Activated naive CD4-positive, alpha-beta T cell treated with anti-CD3 and anti-CD28 coated beads, Interleukin-2, amount 50 U/mL, for 16 hours (primary cell): ENCODE measurements around the gene PPP1R37.

Source experiments
- DNase-seq: peaks from one replicate; pipeline ENCODE4 v3.0.0-alpha.2; 2020

Gene PPP1R37, protein sequence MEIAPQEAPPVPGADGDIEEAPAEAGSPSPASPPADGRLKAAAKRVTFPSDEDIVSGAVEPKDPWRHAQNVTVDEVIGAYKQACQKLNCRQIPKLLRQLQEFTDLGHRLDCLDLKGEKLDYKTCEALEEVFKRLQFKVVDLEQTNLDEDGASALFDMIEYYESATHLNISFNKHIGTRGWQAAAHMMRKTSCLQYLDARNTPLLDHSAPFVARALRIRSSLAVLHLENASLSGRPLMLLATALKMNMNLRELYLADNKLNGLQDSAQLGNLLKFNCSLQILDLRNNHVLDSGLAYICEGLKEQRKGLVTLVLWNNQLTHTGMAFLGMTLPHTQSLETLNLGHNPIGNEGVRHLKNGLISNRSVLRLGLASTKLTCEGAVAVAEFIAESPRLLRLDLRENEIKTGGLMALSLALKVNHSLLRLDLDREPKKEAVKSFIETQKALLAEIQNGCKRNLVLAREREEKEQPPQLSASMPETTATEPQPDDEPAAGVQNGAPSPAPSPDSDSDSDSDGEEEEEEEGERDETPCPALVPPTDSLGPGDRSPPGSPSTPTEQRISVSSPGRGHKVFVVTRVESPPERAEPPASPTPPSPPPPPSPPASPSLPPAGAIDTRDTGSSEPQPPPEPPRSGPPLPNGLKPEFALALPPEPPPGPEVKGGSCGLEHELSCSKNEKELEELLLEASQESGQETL

DNA sequence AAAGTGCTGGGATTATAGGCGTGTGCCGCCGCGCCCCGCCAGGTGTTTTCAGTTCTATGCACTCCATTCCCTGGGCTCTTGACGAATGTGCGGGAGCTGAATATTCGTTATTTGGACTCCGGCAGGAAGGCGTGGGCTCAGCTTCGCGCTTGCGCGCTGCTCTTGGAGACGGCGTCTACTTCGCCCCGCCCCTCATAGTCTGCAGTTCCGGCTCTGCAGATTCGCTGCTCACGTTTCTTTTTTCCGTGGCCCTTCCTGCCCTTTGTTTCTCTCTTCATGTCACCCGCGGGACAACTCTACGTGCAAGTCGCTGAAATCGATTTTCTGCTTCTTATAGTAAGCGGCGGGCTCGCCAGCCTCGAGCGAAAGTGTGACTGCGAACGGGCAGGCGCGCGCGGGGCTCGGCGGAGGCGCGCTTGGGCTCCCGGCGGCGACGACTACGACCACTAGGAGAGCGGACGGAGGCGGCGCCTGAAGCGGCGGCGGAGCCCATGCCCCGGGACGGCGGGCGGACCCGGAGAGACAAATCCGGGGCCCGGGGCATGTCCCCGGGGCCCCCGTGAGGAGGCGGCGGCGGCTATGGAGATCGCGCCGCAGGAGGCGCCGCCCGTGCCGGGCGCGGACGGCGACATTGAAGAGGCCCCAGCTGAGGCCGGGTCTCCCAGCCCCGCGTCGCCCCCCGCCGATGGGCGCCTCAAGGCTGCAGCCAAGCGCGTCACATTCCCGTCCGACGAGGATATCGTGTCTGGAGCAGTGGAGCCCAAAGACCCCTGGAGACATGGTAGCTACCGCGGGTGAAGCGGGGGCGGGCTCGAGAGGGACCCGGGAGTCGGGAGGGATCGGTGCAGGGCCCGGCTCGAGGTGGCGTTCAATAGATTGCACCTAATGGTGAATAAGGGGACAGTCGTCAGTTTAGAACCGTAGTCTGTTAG is at the start of gene PPP1R37:
Gene PPP1R37, plus strand, starts transcription at position 433 of the 932 bp plus-strand sequence. Its CDS starts 147 bp downstream, at position 580.
- peak; percentile 92 for DNase-seq

DNA sequence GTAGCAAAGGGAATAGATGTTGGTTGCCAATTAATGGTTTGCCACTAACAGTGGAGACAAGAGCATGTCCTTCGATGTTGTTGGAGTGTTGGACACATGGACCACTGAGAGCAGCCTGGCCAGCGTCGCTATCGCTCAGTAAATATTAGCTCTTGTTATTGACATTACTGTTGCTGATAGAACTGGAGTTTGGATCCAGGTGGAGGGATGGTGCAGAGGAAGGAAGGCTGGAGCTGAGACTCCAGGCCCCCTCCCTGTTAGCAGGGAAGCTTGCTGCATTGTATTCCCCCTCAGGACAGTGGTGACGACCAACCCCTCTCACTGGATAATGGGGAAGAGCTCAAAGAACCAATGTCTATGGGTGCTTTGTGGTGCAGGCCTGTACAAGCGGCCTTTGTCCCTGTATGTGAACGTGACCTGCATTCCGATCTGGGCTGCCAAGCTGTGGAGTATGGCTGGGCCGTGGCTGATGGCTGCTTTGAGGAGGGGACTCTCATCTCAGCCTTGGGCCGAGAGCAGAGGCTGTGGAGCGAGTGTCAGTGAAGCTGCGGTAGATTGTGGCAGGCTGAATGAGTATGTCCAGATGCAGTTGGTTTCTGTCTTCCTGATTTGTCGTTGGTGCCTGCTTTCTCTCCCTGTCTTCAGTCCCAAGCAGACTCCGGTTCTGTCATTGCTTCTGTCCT is 47.2 kb upstream of the PPP1R37 start:
- DNase-seq = no peak

DNA sequence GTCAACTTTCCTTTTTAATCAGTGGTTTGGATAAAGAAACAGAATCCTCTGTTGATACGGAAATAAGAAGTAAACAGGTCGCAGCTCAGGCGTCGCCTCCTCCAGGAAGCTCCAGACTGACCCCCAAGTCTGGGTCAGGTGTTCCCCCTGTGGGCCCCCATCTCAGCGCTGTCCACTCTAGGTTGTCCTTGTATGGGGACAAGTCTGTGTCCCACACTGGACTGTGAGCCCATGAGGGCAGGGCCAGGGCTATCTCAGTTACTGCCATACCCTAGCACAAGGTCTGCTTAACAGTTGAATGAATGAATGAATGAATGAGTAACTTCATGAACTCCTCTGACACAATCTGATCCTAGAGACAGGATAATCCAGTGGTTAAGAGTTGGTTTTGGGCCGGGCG is 46.6 kb upstream of the PPP1R37 start:
- DNase-seq = no peak

DNA sequence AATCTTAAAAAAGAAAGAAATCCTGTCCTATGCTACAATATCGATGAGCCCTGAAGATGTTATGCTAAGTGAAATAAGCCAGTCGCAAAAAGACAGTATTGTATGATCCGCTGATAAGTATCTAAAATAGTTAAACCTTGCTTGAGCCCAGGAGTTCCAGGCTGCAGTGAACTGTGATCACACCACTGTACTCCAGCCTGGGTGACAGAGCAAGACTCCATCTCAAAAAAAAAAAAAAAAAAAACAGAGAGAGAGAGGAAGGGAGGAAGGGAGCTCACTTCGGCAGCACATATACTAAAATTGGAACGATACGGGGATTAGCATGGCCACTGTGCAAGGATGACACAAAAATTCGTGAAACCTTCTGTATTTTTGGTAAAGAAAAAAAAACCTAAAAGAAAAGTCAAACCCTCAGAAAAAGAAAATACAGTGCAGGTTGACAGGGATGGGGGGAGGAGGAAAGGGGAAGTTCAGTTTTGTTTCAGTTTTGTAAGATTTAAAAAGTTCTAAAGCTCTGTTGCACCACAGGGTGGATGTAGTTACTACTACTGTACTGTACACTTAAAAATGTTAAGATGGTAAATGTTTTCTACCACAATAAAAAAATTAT is 45.7 kb upstream of the PPP1R37 start:
- no peak for DNase-seq

DNA sequence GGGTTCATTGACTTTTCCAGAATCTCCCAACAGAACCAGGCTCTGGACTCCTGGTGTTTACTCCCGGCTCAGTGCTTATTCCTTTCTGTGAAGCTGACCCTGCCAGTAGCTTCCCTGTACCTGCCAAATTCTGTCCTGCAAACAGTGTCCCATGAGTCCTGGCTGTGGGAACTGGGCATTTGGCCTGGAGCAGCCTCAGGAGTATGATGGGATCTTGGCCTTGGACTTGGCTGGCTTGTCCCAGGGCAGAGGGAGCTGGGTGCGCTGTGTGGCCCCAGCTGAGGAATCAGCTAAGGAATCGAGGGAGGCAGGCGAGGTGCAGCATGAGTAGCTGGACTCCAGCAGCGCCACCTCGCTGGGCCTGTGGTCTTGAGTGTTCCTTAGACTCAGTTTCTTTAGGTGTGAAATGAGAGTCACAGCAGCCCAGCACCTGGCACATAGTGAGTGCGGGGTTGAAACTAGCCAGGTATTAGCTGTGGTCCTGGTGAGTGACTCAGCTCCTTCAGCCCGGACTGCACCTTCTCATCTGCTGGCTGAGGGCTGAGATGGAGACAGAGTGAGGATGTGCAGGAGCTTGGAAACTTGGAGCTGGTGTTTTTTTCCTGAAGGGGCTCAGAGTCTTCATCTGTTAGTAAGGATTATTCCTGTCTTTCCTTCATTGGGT is 43.8 kb upstream of the PPP1R37 start:
- DNase-seq = no peak

DNA sequence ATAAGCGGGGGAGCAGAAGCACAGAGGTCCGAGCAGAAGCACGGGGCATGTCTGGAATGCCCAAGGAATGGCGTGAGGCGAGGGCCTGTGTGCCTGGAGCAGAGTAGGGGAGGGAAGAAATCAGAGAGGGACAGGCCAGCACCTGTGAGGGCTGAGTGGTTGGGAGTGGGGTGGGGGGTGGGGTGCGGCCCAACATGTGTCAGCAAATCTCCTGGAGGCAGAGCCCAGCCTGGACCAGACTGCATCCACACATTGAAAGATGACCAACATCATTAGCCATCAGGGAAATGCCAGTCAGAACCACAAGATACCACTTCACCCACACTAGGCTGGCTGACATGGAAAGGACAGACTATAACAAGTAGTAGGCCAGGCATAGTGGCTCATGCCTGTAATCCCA is 42.9 kb upstream of the PPP1R37 start:
- no peak for DNase-seq

DNA sequence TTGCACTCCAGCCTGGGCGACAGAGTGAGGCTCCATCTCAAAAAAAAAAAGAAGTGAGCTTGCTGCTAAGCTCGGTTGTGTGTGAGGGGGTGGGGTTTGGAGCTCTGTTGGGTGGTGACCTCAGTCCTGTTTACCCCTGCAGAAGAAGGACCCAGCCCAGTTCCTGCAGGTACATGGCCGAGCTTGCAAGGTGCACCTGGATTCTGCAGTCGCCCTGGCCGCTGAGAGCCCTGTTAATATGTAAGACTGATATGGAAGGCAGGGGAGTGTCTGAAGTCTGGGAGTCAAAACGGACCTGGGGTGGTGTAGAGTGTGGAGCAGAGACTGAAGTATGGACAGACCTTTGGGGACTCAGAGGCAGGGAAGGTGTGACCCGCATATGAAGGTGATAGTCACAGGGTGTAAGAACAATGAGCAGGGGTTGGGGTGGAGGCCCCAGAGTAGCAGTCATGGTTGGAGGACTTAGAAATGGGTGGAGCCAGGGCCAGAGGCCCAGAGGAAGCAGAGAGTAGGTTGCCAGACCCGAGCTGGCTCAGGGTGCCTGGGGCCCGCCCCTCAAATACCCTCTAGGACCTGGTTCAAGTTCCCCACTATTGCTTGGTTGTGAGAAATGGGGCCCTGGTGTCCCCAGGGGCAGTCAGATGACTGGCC is 40.9 kb upstream of the PPP1R37 start:
- DNase-seq = no peak

DNA sequence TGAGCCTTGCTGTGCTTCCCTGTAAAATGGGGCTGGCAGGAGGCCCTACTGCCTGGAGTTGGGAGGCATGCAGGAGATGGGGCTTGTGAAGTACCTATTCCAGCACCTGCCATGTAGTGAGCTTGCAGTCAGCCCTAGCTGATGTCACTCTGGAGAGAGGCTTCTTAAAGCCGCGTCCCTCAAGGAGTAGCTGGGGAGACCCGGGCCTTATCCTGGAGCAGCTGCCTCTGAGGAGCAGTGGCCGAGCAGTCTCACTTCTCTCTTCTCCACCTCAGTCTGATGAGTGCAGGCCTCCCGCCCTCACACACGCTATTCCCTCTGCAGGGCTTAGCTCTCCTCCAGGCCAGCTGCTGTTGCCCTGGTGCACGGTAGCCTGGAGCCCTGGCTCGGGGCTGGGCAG is 36.1 kb upstream of the PPP1R37 start:
- no peak for DNase-seq

DNA sequence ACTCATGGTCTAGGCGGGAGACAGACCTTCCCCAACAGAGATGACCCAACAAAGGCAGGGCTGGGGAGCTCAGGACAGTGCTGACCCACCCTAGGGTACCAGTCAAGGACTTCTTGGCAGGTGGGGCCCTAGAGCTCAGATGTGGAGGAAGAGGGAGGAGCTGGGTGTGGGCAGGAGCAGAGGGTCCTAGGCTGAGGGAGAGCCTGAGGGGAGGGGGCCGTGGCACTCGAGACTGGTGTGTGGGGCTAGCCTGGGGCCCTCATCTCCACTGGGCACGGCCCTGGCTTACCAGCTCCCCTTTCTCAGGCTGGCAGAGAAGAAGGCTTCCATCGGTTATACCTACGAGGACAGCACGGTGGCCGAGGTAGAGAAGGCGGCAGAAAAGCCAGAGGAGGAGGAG is 35.5 kb upstream of the PPP1R37 start:
- no peak for DNase-seq

DNA sequence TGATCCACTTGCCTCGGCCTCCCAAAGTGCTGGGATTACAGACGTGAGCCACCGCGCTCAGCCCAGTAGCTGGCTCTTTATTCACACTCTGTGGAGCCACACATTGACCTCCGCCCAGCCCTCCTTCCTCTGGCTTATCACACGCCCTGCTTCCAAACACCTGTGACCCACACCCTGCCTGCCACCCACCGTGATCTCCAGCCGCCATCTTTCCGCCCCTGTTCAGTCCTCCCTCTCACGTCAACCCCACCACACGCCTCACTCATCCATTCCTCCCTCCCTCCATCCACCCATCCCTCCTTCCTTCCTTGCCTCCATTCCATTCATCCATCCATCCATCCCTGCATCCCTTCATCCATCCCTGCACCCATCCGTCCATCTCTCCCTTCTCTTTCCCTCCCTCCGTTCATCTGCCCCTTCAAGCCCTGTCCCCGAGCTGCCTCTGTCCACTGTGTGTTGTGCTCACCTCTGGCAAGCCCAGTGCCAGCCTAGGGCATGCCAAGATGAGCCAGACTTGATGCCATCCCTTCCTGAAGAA is 34.3 kb upstream of the PPP1R37 start:
- DNase-seq = no peak

DNA sequence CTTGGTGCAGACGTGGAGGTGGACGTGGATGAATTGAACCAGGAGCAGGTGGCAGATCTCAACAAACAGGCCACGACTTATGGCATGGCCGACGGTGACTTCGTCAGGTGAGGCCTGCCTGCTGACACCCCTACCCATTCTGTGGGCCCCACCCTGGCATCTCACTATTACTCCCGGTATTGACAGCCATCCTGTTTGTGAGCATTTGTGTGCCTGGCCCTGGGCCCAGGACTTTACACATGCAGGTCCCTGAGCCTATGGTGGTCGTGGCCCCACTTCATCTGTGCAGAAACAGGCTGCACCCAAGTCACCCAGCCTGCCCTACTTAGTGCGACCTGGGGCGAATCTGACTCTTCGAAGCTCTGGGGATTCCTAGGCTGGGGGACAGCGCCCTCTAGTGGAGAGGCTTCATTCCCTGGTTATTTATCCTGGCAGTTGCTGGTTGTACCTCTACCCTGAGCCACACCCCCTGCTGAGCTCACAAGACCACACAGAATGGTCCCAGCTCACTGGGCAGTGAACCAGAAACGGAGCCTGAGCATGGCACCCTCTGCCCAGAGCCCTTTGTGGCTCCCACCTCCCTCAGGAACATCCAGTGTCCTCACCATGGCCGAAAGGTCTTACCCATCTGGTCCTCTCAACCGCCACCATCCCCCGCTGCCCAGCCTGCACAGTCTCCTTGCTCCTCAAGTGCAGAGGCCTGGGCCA is 33.6 kb upstream of the PPP1R37 start:
- DNase-seq = peak; percentile 80

DNA sequence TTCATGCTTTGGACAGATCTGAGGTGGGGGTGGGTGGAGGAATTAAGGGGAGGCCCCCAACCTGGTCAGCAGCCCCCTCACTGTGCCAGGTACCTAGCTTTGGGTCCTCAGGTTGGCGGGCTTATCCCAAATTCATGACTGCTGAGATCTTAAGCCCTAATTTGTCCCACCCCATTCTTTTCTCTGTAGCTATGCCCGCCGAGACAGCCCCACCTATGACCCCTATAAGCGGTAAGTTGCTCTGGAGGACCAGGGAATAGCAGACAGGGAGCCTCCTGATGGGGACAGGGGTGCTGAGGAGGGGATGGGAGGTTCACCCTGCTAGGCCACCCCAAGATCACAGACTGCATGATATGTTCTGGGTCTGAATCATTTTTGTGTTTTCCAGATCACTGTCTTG is 31.0 kb upstream of the PPP1R37 start:
- no peak for DNase-seq

DNA sequence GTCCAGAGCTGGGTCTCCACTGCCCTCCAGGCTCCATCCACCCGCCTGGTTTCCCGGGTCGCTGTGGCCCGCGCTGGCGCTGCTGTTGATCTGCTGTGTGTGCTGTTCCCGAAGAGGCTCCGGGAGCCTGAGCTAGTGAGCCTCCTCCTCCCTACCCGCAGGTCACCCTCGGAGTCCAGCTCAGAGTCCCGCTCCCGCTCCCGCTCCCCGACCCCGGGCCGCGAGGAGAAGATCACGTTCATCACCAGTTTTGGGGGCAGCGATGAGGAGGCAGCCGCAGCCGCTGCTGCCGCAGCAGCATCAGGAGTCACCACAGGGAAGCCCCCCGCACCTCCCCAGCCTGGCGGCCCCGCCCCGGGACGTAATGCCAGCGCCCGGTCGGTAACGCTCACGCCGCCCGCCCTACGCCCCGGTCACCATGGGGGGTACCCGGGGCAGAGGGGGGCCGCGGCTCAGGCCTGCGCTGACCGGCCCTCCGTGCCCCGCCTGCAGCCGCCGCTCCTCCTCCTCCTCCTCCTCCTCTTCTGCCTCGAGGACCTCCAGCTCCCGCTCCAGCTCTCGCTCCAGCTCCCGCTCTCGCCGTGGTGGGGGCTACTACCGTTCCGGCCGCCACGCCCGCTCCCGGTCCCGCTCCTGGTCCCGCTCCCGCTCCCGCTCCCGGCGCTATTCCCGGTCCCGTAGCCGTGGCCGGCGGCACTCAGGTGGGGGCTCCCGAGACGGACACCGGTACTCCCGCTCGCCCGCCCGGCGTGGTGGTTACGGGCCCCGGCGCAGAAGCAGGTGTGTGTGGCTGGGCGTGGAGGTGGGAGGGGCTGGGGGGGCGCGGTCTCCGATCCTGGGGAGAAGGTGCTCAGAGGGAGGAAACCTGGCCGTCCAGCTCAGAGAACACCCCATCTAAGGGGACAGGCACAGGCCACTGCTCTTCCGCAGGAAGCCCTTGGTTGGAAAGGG is 28.9 kb upstream of the PPP1R37 start:
- DNase-seq = no peak

DNA sequence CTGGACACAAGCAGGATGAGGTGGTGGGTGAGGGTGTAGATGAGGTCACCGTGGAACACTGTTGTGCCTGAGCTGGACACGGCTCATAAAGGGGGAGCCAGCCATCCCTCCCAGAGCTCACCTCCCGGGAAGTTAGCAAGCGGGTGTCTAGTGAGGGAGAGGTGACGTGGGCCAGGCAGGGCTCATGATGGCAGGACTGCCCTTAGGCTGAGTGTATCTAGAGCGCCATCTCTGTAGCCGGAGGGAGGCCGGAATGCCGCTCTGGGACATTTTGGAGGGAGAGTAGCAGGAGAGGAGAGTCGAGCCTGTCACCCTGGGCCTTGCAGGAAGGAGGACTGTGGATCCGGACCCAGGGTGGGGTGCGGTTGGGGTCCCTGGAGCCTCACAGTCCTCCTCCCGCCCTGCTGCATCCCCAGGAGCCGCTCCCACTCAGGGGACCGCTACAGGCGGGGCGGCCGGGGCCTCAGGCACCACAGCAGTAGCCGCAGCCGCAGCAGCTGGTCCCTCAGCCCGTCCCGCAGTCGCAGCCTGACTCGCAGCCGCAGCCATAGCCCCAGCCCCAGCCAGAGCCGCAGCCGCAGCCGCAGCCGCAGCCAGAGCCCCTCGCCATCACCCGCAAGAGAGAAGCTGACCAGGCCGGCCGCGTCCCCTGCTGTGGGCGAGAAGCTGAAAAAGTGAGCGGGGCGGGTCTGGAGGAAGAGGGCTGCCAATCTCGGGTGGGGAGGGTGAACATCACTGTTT is 25.9 kb upstream of the PPP1R37 start:
- no peak for DNase-seq

DNA sequence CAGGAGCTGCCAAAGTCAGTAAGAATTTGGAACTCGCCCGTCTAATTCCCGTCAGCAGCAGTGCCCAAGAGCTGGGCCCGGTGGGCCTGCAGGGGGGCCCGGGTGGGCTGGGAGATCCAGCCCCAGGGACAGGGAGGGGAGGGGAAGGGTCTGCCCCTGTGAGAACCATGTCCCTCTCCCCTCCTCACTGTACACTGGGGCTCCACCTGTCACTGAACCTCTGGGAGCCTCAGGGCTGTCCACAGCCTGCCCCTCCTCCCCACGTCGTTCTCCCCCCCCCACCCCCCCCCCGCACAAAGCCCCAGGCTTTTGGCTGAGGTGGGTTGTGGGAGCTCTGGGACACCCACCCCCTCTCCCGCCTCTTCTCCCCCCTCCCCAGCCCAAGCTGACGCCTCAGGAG is 24.9 kb upstream of the PPP1R37 start:
- no peak for DNase-seq

DNA sequence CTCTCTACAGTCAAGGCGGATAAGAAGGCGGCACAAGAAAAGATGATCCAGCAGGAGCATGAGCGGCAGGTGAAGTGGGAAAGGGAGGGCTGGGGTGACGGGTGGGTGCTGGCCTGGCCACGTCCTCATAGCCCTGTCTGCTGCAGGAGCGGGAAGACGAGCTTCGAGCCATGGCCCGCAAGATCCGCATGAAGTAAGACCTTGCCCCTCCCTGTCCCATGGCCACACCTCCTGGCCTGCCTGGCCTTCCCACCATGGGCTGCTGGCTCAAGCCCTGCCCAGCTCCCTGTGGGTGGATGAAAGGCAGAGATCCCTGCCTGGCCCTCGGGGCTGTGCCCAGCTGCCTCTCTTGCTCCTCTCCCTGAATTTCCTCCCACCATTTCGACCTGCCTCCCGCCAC is 23.9 kb upstream of the PPP1R37 start:
- DNase-seq = no peak

DNA sequence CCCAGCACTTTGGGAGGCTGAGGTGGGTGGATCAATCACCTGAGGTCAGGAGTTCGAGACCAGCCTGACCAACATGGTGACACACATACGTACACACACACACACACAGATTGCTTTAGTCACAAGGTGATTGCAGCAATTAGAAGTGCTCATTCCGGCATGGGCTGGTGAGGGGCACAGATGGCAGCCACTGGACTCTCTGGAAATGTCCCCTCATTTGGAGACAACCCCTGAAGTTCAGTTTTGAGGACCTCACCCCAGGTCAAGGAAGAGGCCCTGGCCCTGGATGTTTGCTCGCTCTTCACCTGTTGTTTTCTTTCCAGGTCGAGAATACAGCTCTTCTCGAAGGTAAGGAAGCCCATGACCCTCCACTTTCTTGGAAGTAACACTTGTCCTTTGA is 22.8 kb upstream of the PPP1R37 start:
- no peak for DNase-seq

DNA sequence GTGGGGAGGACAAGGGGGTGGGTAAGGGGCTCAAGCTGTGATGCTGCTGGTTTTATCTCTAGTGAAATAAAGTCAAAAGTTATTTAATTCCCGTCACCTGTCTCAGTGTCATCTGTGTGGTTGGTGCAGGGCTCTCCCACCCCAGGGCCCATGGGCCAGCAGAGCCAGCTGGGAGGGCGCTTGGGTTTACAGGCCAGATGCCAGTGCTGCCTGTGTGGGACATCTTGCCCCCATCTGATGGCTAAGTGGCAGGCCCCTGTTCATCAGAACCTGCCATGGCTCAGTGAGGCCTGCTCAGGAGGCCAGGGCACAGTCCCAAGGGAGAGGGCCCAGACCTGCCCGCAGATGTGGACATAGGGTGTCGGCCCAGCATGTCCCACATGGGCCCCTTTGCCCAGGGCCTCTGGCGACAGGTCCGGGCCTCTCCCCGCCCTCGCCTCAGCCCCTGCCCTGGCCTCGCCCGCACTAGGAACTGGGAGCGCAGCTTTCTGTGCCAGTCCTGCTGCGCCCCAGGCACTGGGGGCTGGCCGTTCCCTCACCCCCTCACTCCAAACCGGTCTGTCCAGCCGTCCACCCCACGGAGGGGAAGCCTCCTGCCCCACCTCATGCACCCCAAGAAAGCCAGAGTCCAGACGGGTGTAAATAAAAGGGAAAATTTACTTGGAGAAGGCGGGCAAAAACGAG is 22.0 kb upstream of the PPP1R37 start:
- DNase-seq = no peak
